GM23338 (cell line): ENCODE measurements around the gene PAK4. TPM values are rescaled to one million over a fixed set of nuclear protein-coding genes. Genes with fewer than 3 reads are reported as not detected.
A peak's percentile ranks its signal among the peaks of the same experiment; 100 is the strongest.

Experiments used
- ATAC-seq: fragments of 200-7000 bp; cut with Tn5 transposase; 3 replicates; pipeline ENCODE4 v1.9.1; 2020
- DNase-seq: peaks from one replicate; pipeline ENCODE4 v3.0.0-alpha.2; 2015; ENCODE audit warnings: low spot score
- H2AFZ ChIP-seq: fragments of 200-600 bp; sonication (generic); 2 replicates; pipeline ENCODE4 v1.8.0; 2016; ENCODE audit warnings: antibody characterized with exemption, mild to moderate bottlenecking, moderate library complexity
- H3F3A ChIP-seq: fragments of 200-600 bp; sonication (generic); replicated peaks from 2 replicates; pipeline ENCODE4 v1.8.0; 2017; ENCODE audit warnings: antibody characterized with exemption, mixed run types, low read depth
- H3K27ac ChIP-seq: fragments of 200-600 bp; sonication (generic); 2 replicates; pipeline ENCODE4 v1.6.1; 2016; ENCODE audit warnings: low read depth
- H3K27me3 ChIP-seq: fragments of 200-600 bp; sonication (generic); 2 replicates; pipeline ENCODE4 v1.8.0; 2016; ENCODE audit warnings: mild to moderate bottlenecking, mixed run types, moderate library complexity; ENCODE audit not compliant: insufficient read depth
- H3K36me3 ChIP-seq: fragments of 200-600 bp; sonication (generic); 2 replicates; pipeline ENCODE4 v1.8.0; 2016; ENCODE audit warnings: mild to moderate bottlenecking; ENCODE audit not compliant: insufficient read depth
- H3K4me1 ChIP-seq: fragments of 200-600 bp; sonication (generic); 2 replicates; pipeline ENCODE4 v1.8.0; 2016; ENCODE audit warnings: mild to moderate bottlenecking, moderate library complexity; ENCODE audit not compliant: insufficient read depth
- H3K4me2 ChIP-seq: fragments of 200-600 bp; sonication (generic); 2 replicates; pipeline ENCODE4 v1.7.1; 2017; ENCODE audit warnings: mixed run types
- H3K4me3 ChIP-seq: fragments of 200-600 bp; sonication (generic); 2 replicates; pipeline ENCODE4 v1.6.1; 2016; ENCODE audit warnings: mixed run types
- H3K79me2 ChIP-seq: fragments of 200-600 bp; sonication (generic); replicated peaks from 2 replicates; pipeline ENCODE4 v1.8.0; 2017; ENCODE audit warnings: mild to moderate bottlenecking; ENCODE audit not compliant: insufficient read depth
- H3K9me2 ChIP-seq: fragments of 200-600 bp; sonication (generic); 2 replicates; pipeline ENCODE4 v1.8.0; 2017; ENCODE audit not compliant: insufficient read depth
- H4K20me1 ChIP-seq: fragments of 200-600 bp; sonication (generic); replicated peaks from 2 replicates; pipeline ENCODE4 v1.8.0; 2017; ENCODE audit warnings: mild to moderate bottlenecking; ENCODE audit not compliant: insufficient read depth
- H3K27ac Mint-ChIP-seq: 2 replicates; pipeline ENCODE4 v1.8.0; 2020; ENCODE audit warnings: inconsistent platforms, mild to moderate bottlenecking, moderate library complexity, mixed read lengths
- H3K27me3 Mint-ChIP-seq: 3 replicates; pipeline ENCODE4 v1.8.0; 2022; ENCODE audit warnings: low read depth, mild to moderate bottlenecking, moderate library complexity, mixed read lengths, inconsistent platforms; ENCODE audit not compliant: insufficient read depth, poor library complexity
- H3K36me3 Mint-ChIP-seq: 3 replicates; pipeline ENCODE4 v1.8.0; 2021; ENCODE audit warnings: low read depth, mild to moderate bottlenecking, inconsistent platforms, moderate library complexity, mixed read lengths
- H3K4me1 Mint-ChIP-seq: 3 replicates; pipeline ENCODE4 v1.8.0; 2020; ENCODE audit warnings: mild to moderate bottlenecking, inconsistent platforms, mixed read lengths
- H3K4me3 Mint-ChIP-seq: 3 replicates; pipeline ENCODE4 v1.8.0; 2021; ENCODE audit warnings: moderate library complexity, mild to moderate bottlenecking, inconsistent platforms, mixed read lengths
- H3K9me3 Mint-ChIP-seq: 3 replicates; pipeline ENCODE4 v1.8.0; 2020; ENCODE audit warnings: moderate library complexity, mild to moderate bottlenecking, inconsistent platforms, mixed read lengths
- CREB1 ChIP-seq: fragments of 250-450 bp; sonication (Bioruptor Pico); IDR thresholded peaks from 2 replicates; pipeline ENCODE4 v1.5.0; 2020; ENCODE audit warnings: low read depth, mild to moderate bottlenecking, moderate library complexity
- EZH2phosphoT487 ChIP-seq: fragments of 200-600 bp; sonication (generic); IDR thresholded peaks from one replicate; pipeline ENCODE4 v1.8.1; 2018; ENCODE audit warnings: antibody characterized with exemption; ENCODE audit not compliant: unreplicated experiment
- JUNB ChIP-seq: IDR thresholded peaks from one replicate; pipeline ENCODE4 v1.6.1; 2016; ENCODE audit warnings: antibody characterized with exemption; ENCODE audit not compliant: unreplicated experiment
- NANOG ChIP-seq: IDR thresholded peaks from 2 replicates; pipeline ENCODE4 v1.6.1; 2016; ENCODE audit warnings: antibody characterized with exemption, borderline replicate concordance
- POLR2AphosphoS5 ChIP-seq: IDR thresholded peaks from 2 replicates; pipeline ENCODE4 v1.6.1; 2016; ENCODE audit warnings: antibody characterized with exemption, low read depth
- STAT1 ChIP-seq: IDR thresholded peaks from one replicate; pipeline ENCODE4 v1.6.1; 2016; ENCODE audit warnings: antibody characterized with exemption; ENCODE audit not compliant: unreplicated experiment
- ZNF114 ChIP-seq: fragments of 250-450 bp; sonication (Bioruptor Pico); IDR thresholded peaks from 2 replicates; pipeline ENCODE4 v1.5.0; 2020; ENCODE audit warnings: mild to moderate bottlenecking, moderate library complexity
- ZNF331 ChIP-seq: fragments of 250-450 bp; sonication (Bioruptor Pico); IDR thresholded peaks from 2 replicates; pipeline ENCODE4 v1.5.0; 2020; ENCODE audit warnings: low read depth, mild to moderate bottlenecking, moderate library complexity
- polyA plus RNA-seq: library from polyadenylated mRNA; unstranded; fragments of >200 nt; fragmentation: Nextera tagmentation; extraction: Ambion mirVana; gene quantifications from 2 replicates; pipeline ENCODE4 v1.2.1, GENCODE V29; 2016
- total RNA-seq: library from RNA; depleted of rRNA; stranded (reverse); fragments of >200 nt; shearing (Covaris generic); gene quantifications from 2 replicates; pipeline ENCODE4 v1.2.3, GENCODE V29; 2014
- TF ChIP-seq, protein P1 (sequence below), 2 experiments: fragments of 200-600 bp in 1 of 2; sonication (generic) in 1 of 2; conservative IDR thresholded peaks; 2 replicates each; pipeline versions ENCODE4 v1.5.1 to v1.6.1; 2016 to 2017; ENCODE audit warnings: antibody characterized with exemption in 2 of 2, low read depth in 2 of 2, mild to moderate bottlenecking in 2 of 2, moderate library complexity in 1 of 2
- TF ChIP-seq, protein P2 (sequence below): IDR thresholded peaks from one replicate; pipeline ENCODE4 v1.6.1; 2018; ENCODE audit warnings: antibody characterized with exemption; ENCODE audit not compliant: unreplicated experiment
- TF ChIP-seq, protein P3 (sequence below): fragments of 250-450 bp; sonication (Bioruptor Pico); IDR thresholded peaks from 2 replicates; pipeline ENCODE4 v1.5.0; 2020; ENCODE audit warnings: mild to moderate bottlenecking, moderate library complexity
- TF ChIP-seq, protein P4 (sequence below): IDR thresholded peaks from 2 replicates; pipeline ENCODE4 v1.6.1; 2016; ENCODE audit warnings: antibody characterized with exemption

The PAK4 gene
- total and polyA plus RNA-seq, 2 experiments from 2014 or later = 28.7 to 35.4 TPM

DNA sequence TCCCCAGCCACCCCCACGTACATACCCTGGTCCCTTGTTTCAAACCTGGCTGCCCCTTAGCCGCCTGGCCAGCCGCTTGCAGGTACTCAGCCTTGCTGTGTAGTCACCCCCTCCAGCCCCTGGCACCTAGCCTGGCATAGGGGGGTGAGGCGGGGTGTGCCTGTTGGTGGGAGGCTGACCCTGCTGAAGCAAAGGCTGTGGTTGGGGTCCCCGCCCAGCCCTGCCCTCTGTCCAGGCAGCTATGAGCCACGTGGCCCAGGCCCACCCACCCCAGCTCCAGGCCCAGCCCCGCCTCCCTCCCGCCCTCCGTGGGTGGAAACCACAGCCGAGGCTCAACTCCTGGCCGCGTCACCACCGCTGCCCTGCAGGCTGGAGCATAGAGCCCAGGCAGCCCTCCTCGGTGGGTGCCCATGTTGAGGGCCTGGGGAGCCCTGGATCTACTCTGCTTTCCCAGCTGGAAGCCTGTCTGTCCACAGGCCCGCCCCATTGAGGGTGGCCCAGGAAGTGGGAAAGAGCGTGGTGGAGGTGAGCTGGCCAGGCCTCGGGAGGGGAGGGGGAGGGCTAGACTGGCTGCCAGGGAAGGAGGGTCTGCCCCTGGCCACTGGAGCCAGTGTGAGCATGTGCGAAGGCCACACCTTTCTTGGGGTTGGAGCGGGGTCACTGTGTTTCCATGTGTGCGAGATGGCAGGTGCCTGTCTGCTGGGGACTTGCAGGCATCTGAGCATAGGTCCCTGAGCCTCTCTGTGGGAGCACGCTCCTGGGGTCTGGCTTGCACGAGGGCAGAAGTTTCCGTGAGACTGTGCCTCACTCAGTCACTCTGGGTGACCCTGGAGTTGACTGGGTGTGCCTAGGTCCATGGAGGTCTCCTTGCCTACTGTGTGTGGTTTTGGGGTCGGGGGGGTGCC lies 31.0 kb downstream of the PAK4 start:
- no peak overlapping the region for H3K27ac ChIP-seq

More for the DNA sequence above, 31.0 kb downstream of the PAK4 start:
- Mint-ChIP-seq H3K27ac (no peak overlapping the region; the same call in 1 of the 2 replicates), H3K4me1 (peaks cover 42% of the 10 kb centered on the region), H3K9me3 (no peaks in the 10 kb centered on the region; the same call in 1 of the 3 replicates), H3K27me3 (peaks cover 11% of the 10 kb centered on the region), H3K4me3 (no peak overlapping the region), H3K36me3 (no peaks in the 10 kb centered on the region; the same call in 1 of the 3 replicates)
- H3K9me2 ChIP-seq = no peaks in the 10 kb centered on the region
- H4K20me1 ChIP-seq = peaks cover 4% of the 10 kb centered on the region; the same call in 1 of the 2 replicates
- no peak overlapping the region for H2AFZ ChIP-seq
- no peak overlapping the region for H3K4me3 ChIP-seq
- H3K79me2 ChIP-seq = peaks cover 43% of the 10 kb centered on the region
- no peaks in the 10 kb centered on the region for H3K27me3 ChIP-seq
- ATAC-seq (peak; percentile 13), DNase-seq (no peak)
- peaks cover 17% of the 10 kb centered on the region for H3K4me1 ChIP-seq
- no peak overlapping the region for H3K4me2 ChIP-seq
- TF ChIP-seq ZNF114 (CRISPR knock-in tag) = no peak
- no peak for TF ChIP-seq POLR2AphosphoS5
- no peak for TF ChIP-seq JUNB
- TF ChIP-seq, protein P1, sequence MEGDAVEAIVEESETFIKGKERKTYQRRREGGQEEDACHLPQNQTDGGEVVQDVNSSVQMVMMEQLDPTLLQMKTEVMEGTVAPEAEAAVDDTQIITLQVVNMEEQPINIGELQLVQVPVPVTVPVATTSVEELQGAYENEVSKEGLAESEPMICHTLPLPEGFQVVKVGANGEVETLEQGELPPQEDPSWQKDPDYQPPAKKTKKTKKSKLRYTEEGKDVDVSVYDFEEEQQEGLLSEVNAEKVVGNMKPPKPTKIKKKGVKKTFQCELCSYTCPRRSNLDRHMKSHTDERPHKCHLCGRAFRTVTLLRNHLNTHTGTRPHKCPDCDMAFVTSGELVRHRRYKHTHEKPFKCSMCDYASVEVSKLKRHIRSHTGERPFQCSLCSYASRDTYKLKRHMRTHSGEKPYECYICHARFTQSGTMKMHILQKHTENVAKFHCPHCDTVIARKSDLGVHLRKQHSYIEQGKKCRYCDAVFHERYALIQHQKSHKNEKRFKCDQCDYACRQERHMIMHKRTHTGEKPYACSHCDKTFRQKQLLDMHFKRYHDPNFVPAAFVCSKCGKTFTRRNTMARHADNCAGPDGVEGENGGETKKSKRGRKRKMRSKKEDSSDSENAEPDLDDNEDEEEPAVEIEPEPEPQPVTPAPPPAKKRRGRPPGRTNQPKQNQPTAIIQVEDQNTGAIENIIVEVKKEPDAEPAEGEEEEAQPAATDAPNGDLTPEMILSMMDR (conservative IDR thresholded peaks at IDR 0.05; ENCODE audit: low read depth in 2 of 2) = no peak
- TF ChIP-seq STAT1 = no peak
- TF ChIP-seq, protein P2, sequence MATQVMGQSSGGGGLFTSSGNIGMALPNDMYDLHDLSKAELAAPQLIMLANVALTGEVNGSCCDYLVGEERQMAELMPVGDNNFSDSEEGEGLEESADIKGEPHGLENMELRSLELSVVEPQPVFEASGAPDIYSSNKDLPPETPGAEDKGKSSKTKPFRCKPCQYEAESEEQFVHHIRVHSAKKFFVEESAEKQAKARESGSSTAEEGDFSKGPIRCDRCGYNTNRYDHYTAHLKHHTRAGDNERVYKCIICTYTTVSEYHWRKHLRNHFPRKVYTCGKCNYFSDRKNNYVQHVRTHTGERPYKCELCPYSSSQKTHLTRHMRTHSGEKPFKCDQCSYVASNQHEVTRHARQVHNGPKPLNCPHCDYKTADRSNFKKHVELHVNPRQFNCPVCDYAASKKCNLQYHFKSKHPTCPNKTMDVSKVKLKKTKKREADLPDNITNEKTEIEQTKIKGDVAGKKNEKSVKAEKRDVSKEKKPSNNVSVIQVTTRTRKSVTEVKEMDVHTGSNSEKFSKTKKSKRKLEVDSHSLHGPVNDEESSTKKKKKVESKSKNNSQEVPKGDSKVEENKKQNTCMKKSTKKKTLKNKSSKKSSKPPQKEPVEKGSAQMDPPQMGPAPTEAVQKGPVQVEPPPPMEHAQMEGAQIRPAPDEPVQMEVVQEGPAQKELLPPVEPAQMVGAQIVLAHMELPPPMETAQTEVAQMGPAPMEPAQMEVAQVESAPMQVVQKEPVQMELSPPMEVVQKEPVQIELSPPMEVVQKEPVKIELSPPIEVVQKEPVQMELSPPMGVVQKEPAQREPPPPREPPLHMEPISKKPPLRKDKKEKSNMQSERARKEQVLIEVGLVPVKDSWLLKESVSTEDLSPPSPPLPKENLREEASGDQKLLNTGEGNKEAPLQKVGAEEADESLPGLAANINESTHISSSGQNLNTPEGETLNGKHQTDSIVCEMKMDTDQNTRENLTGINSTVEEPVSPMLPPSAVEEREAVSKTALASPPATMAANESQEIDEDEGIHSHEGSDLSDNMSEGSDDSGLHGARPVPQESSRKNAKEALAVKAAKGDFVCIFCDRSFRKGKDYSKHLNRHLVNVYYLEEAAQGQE = no peak
- TF ChIP-seq, protein P3, sequence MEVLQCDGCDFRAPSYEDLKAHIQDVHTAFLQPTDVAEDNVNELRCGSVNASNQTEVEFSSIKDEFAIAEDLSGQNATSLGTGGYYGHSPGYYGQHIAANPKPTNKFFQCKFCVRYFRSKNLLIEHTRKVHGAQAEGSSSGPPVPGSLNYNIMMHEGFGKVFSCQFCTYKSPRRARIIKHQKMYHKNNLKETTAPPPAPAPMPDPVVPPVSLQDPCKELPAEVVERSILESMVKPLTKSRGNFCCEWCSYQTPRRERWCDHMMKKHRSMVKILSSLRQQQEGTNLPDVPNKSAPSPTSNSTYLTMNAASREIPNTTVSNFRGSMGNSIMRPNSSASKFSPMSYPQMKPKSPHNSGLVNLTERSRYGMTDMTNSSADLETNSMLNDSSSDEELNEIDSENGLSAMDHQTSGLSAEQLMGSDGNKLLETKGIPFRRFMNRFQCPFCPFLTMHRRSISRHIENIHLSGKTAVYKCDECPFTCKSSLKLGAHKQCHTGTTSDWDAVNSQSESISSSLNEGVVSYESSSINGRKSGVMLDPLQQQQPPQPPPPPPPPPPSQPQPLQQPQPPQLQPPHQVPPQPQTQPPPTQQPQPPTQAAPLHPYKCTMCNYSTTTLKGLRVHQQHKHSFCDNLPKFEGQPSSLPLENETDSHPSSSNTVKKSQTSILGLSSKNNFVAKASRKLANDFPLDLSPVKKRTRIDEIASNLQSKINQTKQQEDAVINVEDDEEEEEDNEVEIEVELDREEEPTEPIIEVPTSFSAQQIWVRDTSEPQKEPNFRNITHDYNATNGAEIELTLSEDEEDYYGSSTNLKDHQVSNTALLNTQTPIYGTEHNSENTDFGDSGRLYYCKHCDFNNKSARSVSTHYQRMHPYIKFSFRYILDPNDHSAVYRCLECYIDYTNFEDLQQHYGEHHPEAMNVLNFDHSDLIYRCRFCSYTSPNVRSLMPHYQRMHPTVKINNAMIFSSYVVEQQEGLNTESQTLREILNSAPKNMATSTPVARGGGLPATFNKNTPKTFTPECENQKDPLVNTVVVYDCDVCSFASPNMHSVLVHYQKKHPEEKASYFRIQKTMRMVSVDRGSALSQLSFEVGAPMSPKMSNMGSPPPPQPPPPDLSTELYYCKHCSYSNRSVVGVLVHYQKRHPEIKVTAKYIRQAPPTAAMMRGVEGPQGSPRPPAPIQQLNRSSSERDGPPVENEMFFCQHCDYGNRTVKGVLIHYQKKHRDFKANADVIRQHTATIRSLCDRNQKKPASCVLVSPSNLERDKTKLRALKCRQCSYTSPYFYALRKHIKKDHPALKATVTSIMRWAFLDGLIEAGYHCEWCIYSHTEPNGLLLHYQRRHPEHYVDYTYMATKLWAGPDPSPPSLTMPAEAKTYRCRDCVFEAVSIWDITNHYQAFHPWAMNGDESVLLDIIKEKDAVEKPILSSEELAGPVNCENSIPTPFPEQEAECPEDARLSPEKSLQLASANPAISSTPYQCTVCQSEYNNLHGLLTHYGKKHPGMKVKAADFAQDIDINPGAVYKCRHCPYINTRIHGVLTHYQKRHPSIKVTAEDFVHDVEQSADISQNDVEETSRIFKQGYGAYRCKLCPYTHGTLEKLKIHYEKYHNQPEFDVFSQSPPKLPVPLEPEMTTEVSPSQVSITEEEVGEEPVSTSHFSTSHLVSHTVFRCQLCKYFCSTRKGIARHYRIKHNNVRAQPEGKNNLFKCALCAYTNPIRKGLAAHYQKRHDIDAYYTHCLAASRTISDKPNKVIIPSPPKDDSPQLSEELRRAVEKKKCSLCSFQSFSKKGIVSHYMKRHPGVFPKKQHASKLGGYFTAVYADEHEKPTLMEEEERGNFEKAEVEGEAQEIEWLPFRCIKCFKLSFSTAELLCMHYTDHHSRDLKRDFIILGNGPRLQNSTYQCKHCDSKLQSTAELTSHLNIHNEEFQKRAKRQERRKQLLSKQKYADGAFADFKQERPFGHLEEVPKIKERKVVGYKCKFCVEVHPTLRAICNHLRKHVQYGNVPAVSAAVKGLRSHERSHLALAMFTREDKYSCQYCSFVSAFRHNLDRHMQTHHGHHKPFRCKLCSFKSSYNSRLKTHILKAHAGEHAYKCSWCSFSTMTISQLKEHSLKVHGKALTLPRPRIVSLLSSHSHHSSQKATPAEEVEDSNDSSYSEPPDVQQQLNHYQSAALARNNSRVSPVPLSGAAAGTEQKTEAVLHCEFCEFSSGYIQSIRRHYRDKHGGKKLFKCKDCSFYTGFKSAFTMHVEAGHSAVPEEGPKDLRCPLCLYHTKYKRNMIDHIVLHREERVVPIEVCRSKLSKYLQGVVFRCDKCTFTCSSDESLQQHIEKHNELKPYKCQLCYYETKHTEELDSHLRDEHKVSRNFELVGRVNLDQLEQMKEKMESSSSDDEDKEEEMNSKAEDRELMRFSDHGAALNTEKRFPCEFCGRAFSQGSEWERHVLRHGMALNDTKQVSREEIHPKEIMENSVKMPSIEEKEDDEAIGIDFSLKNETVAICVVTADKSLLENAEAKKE (CRISPR knock-in tag) = no peak
- TF ChIP-seq ZNF331 (CRISPR knock-in tag) = no peak
- no peak for TF ChIP-seq NANOG
- no peak for TF ChIP-seq CREB1
- TF ChIP-seq, protein P4, sequence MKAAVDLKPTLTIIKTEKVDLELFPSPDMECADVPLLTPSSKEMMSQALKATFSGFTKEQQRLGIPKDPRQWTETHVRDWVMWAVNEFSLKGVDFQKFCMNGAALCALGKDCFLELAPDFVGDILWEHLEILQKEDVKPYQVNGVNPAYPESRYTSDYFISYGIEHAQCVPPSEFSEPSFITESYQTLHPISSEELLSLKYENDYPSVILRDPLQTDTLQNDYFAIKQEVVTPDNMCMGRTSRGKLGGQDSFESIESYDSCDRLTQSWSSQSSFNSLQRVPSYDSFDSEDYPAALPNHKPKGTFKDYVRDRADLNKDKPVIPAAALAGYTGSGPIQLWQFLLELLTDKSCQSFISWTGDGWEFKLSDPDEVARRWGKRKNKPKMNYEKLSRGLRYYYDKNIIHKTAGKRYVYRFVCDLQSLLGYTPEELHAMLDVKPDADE = no peak
- no peak for TF ChIP-seq EZH2phosphoT487
- H3F3A ChIP-seq = no peaks in the 10 kb centered on the region
- H3K36me3 ChIP-seq = no peaks in the 10 kb centered on the region
